Ovary (tissue), 10 donors: ENCODE data around the gene SCUBE2. TPM values are rescaled to one million over a fixed set of nuclear protein-coding genes. Genes with fewer than 3 reads are reported as not detected.

Source experiments
- DNase-seq, 5 donors: peaks; one replicate each; pipeline ENCODE4 v3.0.0-alpha.2; 2019 to 2020
- H3K27ac ChIP-seq, 2 donors: fragments of 200-600 bp; one replicate each; pipeline versions ENCODE4 v1.5.1 to v1.8.0; 2019 to 2022
- H3K27me3 ChIP-seq: fragments of 200-600 bp; one replicate; pipeline ENCODE4 v1.8.0; 2022
- H3K36me3 ChIP-seq: fragments of 200-600 bp; sonication (generic); one replicate; pipeline ENCODE4 v1.5.1; 2019
- H3K4me1 ChIP-seq: one replicate; pipeline ENCODE4 v1.8.1; 2013; ENCODE audit warnings: mild to moderate bottlenecking, moderate library complexity; ENCODE audit not compliant: insufficient read depth
- H3K4me3 ChIP-seq: fragments of 200-600 bp; sonication (generic); one replicate; pipeline ENCODE4 v1.5.1; 2017
- H3K9me3 ChIP-seq, 2 donors: fragments of 200-600 bp in 1 of 2; sonication (generic) in 1 of 2; one replicate each; pipeline versions ENCODE4 v1.5.1 to v1.8.1; 2013 to 2019; ENCODE audit warnings: mild to moderate bottlenecking in 1 of 2, moderate library complexity in 1 of 2
- EP300 ChIP-seq: sonication (generic); formaldehyde crosslinking; IDR thresholded peaks from one replicate; pipeline ENCODE4 v1.6.1; 2017; ENCODE audit warnings: antibody characterized with exemption
- POLR2A ChIP-seq: fragments of 450-650 bp; IDR thresholded peaks from one replicate; pipeline ENCODE4 v1.6.1; 2017; ENCODE audit warnings: antibody characterized with exemption, mild to moderate bottlenecking, moderate library complexity
- WGBS, 3 donors: extraction: QIAGEN DNeasy Blood & Tissue Kit in 1 of 3; methylation state at CpG; one replicate each; pipeline versions ENCODE4 v1.1.5 to v1.1.7; 2013 to 2017; 5-methylcytosine and 5-hydroxymethylcytosine counted together
- intact Hi-C, 4 donors: fragments of 100-400 bp; cut with DNase I; formaldehyde crosslinking; loops; one replicate each; pipeline versions ENCODE4 v1.11.0 to v1.15.1; 2022 to 2023
- long read RNA-seq, 3 donors: library from polyadenylated mRNA in 2 of 3; unstranded in 2 of 3; transcript quantifications; one replicate each; pipeline ENCODE4 v2.0.0 and lab custom pipeline, GENCODE V29; 2021 to 2026
- polyA plus RNA-seq, 2 donors: library from polyadenylated mRNA; stranded (reverse); fragments of 200-250 nt in 1 of 2; fragments of 350-450 nt in 1 of 2; fragmentation: Illumina TruSeq in 1 of 2; extraction: RNeasy Lipid Tissue Mini Kit (QIAGEN cat#74804) in 1 of 2; gene quantifications; one replicate each; pipeline ENCODE4 v1.2.3, GENCODE V29; 2013 to 2014
- total RNA-seq, 7 donors: library from RNA; depleted of rRNA in 2 of 7; stranded (reverse); fragments of >200 nt in 2 of 7; fragmentation: NEBNext Ultra II Directional in 3 of 7; extraction: Animal tissue kit (Norgen Biotek cat#: 25700) in 3 of 7; gene quantifications; one replicate each; pipeline versions ENCODE4 v1.1.0 to v1.2.4, GENCODE V29; 2016 to 2023
- TF ChIP-seq, protein P1 (sequence below), 3 donors: fragments of 450-650 bp in 2 of 3; fragments of 200-600 bp in 1 of 3; IDR thresholded peaks; one replicate each; pipeline versions ENCODE4 v1.5.1 to v1.8.0; 2016 to 2022; ENCODE audit warnings: antibody characterized with exemption in 3 of 3, mild to moderate bottlenecking in 1 of 3
- donor health status: DM: no; HTN: no; CAD: no; lungs with moderate emphysema.
- donor health status: DM: no; HTN: no; CAD: no.
- donor health status: Bipolar disorder and iron deficiency.
- donor health status: DM: yes; HTN: yes; CAD: no.
- donor health status: DM: no; HTN: no; CAD: no.
- donor health status: DM: yes; HTN: yes; CAD: no.

The SCUBE2 gene
- total RNA-seq (1 to 10 TPM in 3 of 7 donors, under 1 TPM in 4; 0.12 to 3.7 (median 1.00) TPM), polyA plus RNA-seq (1 to 10 TPM in 1 of 2 donors, under 1 TPM in 1; 0.84 to 8.2 TPM)
- long read RNA-seq, donor 1, result 0 reads
- long read RNA-seq, donor 2, partial matches to known transcripts, result 0 of 2 reads
- long read RNA-seq, donor 2, other reads (novel, unspliced or antisense), result 0 of 2 reads
- long read RNA-seq, donor 3, full-length matches to known transcripts, result 5 of 10 reads
- long read RNA-seq, donor 3, partial matches to known transcripts, result 1 of 10 reads
- long read RNA-seq, donor 3, other reads (novel, unspliced or antisense), result 4 of 10 reads

DNA sequence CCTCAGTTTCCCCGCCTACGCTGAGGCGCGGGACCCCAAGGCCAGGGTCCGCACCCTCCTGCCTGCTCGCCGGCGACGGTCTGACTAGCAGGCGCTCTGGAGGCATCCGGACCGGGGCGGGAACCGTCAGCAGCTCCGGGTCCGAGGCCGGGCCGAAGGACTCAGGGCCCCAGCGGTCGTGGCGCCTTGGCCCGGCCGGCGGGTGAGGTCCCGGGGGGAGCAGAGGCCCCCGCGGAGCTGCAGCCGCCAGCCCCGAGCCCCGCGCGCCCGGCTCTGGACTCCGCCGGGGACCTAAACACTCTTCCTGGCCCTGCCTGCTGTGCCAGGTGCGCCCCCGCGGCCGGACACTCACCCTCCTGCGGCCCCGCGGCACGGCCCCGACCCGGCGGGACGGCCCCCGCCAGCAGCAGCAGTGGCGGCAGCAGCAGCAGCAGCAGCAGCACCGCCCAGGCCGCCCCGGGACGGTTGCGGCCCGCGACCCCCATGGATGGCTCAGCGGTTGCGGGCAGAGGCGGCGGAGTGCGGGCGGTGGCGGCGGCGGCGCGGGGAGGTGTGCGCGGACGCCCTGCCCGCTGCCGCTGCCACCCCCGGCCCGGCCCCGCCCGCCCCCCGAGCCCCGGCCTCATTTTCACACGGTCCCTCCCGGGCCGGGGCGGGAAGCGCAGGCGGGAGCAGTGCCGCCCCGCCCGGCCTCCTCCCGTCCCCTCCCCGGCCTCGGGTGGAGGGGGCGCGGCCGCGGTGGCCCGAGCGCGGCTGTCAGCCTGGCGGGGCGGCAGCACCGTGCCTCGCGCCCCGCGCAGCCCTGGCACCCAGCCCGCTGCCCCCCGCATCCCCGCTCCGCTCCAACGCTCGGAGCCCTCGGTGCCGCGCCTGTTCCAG is at the start of gene SCUBE2:
Gene SCUBE2 (minus strand): TSS at position 556 of the 879 bp plus-strand sequence. CDS start 71 bp downstream, at position 485.
- TF ChIP-seq EP300 (no peak), POLR2A (no peak)
- TF ChIP-seq, protein P1, sequence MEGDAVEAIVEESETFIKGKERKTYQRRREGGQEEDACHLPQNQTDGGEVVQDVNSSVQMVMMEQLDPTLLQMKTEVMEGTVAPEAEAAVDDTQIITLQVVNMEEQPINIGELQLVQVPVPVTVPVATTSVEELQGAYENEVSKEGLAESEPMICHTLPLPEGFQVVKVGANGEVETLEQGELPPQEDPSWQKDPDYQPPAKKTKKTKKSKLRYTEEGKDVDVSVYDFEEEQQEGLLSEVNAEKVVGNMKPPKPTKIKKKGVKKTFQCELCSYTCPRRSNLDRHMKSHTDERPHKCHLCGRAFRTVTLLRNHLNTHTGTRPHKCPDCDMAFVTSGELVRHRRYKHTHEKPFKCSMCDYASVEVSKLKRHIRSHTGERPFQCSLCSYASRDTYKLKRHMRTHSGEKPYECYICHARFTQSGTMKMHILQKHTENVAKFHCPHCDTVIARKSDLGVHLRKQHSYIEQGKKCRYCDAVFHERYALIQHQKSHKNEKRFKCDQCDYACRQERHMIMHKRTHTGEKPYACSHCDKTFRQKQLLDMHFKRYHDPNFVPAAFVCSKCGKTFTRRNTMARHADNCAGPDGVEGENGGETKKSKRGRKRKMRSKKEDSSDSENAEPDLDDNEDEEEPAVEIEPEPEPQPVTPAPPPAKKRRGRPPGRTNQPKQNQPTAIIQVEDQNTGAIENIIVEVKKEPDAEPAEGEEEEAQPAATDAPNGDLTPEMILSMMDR (IDR thresholded peaks at IDR 0.05), result no peak
- 1% methylated on average over 39 to 113 of the region's 113 CpGs for WGBS, 3 donors
- Histone ChIP-seq H3K4me1 (no peaks in the 10 kb centered on the region), H3K27me3 (no peaks in the 10 kb centered on the region), H3K9me3 (no peaks in the 10 kb centered on the region), H3K27ac (no peak within 1 kb of the TSS), H3K4me3 (peak within 1 kb of the TSS; percentile 39), H3K36me3 (no peaks in the 10 kb centered on the region)
- intact Hi-C loops, result no loop called here
- no peak for DNase-seq

DNA sequence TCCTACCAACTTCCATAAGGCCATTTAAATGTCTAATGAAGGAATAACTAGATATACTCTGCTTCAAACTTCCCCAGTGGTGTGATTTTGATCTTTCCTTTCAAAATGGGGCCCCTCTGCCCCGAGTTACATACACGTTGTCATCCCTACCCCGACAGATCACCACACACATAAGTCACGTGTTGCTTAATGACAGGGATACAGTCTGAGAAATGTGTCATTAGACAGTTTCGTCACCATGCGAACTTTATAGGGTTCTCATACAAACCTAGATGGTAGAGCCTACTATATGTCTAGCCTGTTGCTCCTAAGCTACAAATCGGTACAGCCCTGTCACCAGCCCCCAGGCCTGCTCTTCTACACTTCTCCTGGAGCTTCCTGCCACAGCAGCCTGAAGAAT is 49.8 kb upstream of the SCUBE2 start:
- no peaks in the 10 kb centered on the region for H3K4me1 ChIP-seq
- no peaks in the 10 kb centered on the region for H3K36me3 ChIP-seq
- H3K27me3 ChIP-seq, result no peaks in the 10 kb centered on the region
- no peak for DNase-seq
- WGBS, 3 donors, result 88 to 94% (median 91%) methylated on average over 7 of the region's 7 CpGs
- H3K27ac ChIP-seq, result no peak overlapping the region
- no peak overlapping the region for H3K4me3 ChIP-seq
- no peaks in the 10 kb centered on the region for H3K9me3 ChIP-seq
- intact Hi-C loops, result no loop called here
- TF ChIP-seq EP300 (no peak), POLR2A (no peak)
- TF ChIP-seq, protein P1 (IDR thresholded peaks at IDR 0.05), result no peak

DNA sequence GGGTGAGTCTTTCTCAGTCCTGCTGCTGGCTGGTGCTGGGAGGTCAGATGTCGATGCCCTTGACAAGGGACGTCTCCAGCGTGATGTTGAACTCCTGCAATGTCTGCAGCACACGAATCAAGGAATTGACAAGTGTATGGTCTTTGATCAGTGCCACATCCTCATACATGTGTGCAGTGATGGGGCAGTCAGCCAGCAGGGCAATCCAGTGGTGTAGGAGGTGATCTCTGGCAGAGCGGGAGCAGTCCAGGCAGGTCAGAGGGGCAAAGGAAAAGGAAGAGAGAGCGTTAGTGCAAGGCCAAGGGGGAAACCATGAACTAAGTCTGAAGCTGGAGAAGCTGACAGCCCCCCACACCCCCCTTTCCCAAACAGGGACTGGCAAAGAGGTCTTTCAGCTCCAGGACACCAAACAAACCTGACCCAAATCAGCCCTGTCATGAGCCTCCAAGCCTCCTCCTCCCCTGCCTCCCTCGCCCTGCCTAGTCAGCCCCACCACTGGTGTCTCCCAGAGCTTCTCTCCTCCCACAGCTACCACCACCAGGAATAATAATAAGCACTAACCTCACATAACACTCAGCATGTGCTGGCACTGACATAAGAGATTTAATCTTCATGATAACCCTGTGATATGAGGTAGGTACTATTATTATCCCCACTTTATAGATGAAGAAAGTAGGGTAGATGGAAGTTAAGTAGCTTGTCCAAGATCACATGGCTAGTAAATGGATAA is 48.4 kb upstream of the SCUBE2 start:
- no peaks in the 10 kb centered on the region for H3K27me3 ChIP-seq
- H3K27ac ChIP-seq, result no peak overlapping the region
- TF ChIP-seq, protein P1 (IDR thresholded peaks at IDR 0.05), result no peak
- no peak for TF ChIP-seq POLR2A
- no peak for TF ChIP-seq EP300
- intact Hi-C loops, result loop anchor here in 2 of 4 donors (5.0 to 10.0 kb wide), 3 partner anchors 122 to 915 kb away; no protein-coding TSS in a partner anchor
- H3K4me1 ChIP-seq, result no peaks in the 10 kb centered on the region
- no peak overlapping the region for H3K4me3 ChIP-seq
- WGBS, 3 donors, result 59 to 67% (median 62%) methylated on average over 7 of the region's 7 CpGs
- no peaks in the 10 kb centered on the region for H3K36me3 ChIP-seq
- H3K9me3 ChIP-seq, result no peaks in the 10 kb centered on the region
- DNase-seq, result no peak
